ENCODE data around the gene AHRR.

AHRR gene

GRCh38 chr5:458547-459353 lies 137.2 kb downstream of the AHRR start:
- Mint-ChIP-seq H3K36me3 (ENCODE audit: insufficient read depth) (peaks cover 51% of the 10 kb centered on the region), H3K27me3 (no peaks in the 10 kb centered on the region), H3K4me1 (peaks cover 20% of the 10 kb centered on the region), H3K9me3 (no peaks in the 10 kb centered on the region), H3K4me3 (no peak overlapping the region), H3K27ac (ENCODE audit: low read depth) (peak overlapping the region; percentile 59)
- DNase-seq (ENCODE audit: low spot score in 2 of 2) (no peak), ATAC-seq (replicated peaks; ENCODE audit: extremely low read depth, poor library complexity, severe bottlenecking) (no peak)

GRCh38 chr5:459562-460272 lies 138.2 kb downstream of the AHRR start:
- H3K27ac Mint-ChIP-seq (ENCODE audit: low read depth) = peak overlapping the region; percentile 20
- no peaks in the 10 kb centered on the region for H3K27me3 Mint-ChIP-seq
- no peak for ATAC-seq (replicated peaks; ENCODE audit: extremely low read depth, poor library complexity, severe bottlenecking)
- no peak for DNase-seq (ENCODE audit: low spot score in 2 of 2)
- H3K4me1 Mint-ChIP-seq = peaks cover 21% of the 10 kb centered on the region
- H3K9me3 Mint-ChIP-seq = no peaks in the 10 kb centered on the region
- peaks cover 47% of the 10 kb centered on the region for H3K36me3 Mint-ChIP-seq (ENCODE audit: insufficient read depth)
- no peak overlapping the region for H3K4me3 Mint-ChIP-seq

GRCh38 chr5:460273-460625 lies 138.7 kb downstream of the AHRR start:
- Mint-ChIP-seq H3K4me3 (no peak overlapping the region), H3K27me3 (no peaks in the 10 kb centered on the region), H3K36me3 (ENCODE audit: insufficient read depth) (peaks cover 45% of the 10 kb centered on the region), H3K4me1 (peaks cover 21% of the 10 kb centered on the region), H3K27ac (ENCODE audit: low read depth) (peak overlapping the region; percentile 20), H3K9me3 (no peaks in the 10 kb centered on the region)
- ATAC-seq (replicated peaks; ENCODE audit: extremely low read depth, poor library complexity, severe bottlenecking) (no peak), DNase-seq (ENCODE audit: low spot score in 2 of 2) (no peak)

- Mint-ChIP-seq H3K4me3 (no peak overlapping the region), H3K36me3 (ENCODE audit: insufficient read depth) (peaks cover 36% of the 10 kb centered on the region)
- DNase-seq (ENCODE audit: low spot score in 2 of 2) = no peak
These were observed 140.6 kb downstream of the AHRR start for GRCh38 chr5:462051-462481.

GRCh38 chr5:463301-463700 lies 141.8 kb downstream of the AHRR start:
- ATAC-seq (replicated peaks; ENCODE audit: extremely low read depth, poor library complexity, severe bottlenecking) = no peak
- H3K36me3 Mint-ChIP-seq (ENCODE audit: insufficient read depth) = peaks cover 31% of the 10 kb centered on the region
- no peaks in the 10 kb centered on the region for H3K9me3 Mint-ChIP-seq
- no peaks in the 10 kb centered on the region for H3K27me3 Mint-ChIP-seq
- H3K4me1 Mint-ChIP-seq = peaks cover 16% of the 10 kb centered on the region
- DNase-seq (ENCODE audit: low spot score in 2 of 2) = no peak
- H3K4me3 Mint-ChIP-seq = no peak overlapping the region
- peak overlapping the region; percentile 46 for H3K27ac Mint-ChIP-seq (ENCODE audit: low read depth)

More at GRCh38 chr5:462051-462481, 140.6 kb downstream of the AHRR start:
- H3K27me3 Mint-ChIP-seq = no peaks in the 10 kb centered on the region
- H3K4me1 Mint-ChIP-seq = peaks cover 21% of the 10 kb centered on the region
- ATAC-seq (replicated peaks; ENCODE audit: extremely low read depth, poor library complexity, severe bottlenecking) = no peak
- peak overlapping the region; percentile 38 for H3K27ac Mint-ChIP-seq (ENCODE audit: low read depth)
- no peaks in the 10 kb centered on the region for H3K9me3 Mint-ChIP-seq

- Mint-ChIP-seq H3K27me3 (no peaks in the 10 kb centered on the region), H3K36me3 (ENCODE audit: insufficient read depth) (peaks cover 25% of the 10 kb centered on the region), H3K9me3 (no peaks in the 10 kb centered on the region), H3K4me3 (peak overlapping the region; percentile 32), H3K4me1 (peaks cover 10% of the 10 kb centered on the region), H3K27ac (ENCODE audit: low read depth) (peak overlapping the region; percentile 46)
- peak; percentile 99 for ATAC-seq (replicated peaks; ENCODE audit: extremely low read depth, poor library complexity, severe bottlenecking)
- DNase-seq (ENCODE audit: low spot score in 2 of 2) = peak; percentile 42 to 62
These were observed 142.4 kb downstream of the AHRR start for GRCh38 chr5:463952-464351.

- ATAC-seq (replicated peaks; ENCODE audit: extremely low read depth, poor library complexity, severe bottlenecking) (no peak), DNase-seq (ENCODE audit: low spot score in 2 of 2) (no peak)
- Mint-ChIP-seq H3K9me3 (no peaks in the 10 kb centered on the region), H3K4me3 (peak overlapping the region; percentile 32), H3K36me3 (ENCODE audit: insufficient read depth) (peaks cover 23% of the 10 kb centered on the region), H3K27ac (ENCODE audit: low read depth) (no peak overlapping the region), H3K27me3 (no peaks in the 10 kb centered on the region), H3K4me1 (peaks cover 8% of the 10 kb centered on the region)
These were observed 142.9 kb downstream of the AHRR start for GRCh38 chr5:464446-464842.

- ATAC-seq (replicated peaks; ENCODE audit: extremely low read depth, poor library complexity, severe bottlenecking) = no peak
- H3K36me3 Mint-ChIP-seq (ENCODE audit: insufficient read depth) = peaks cover 23% of the 10 kb centered on the region
- no peaks in the 10 kb centered on the region for H3K27me3 Mint-ChIP-seq
- no peak overlapping the region for H3K27ac Mint-ChIP-seq (ENCODE audit: low read depth)
- DNase-seq (ENCODE audit: low spot score in 2 of 2) = no peak
- H3K4me1 Mint-ChIP-seq = peaks cover 8% of the 10 kb centered on the region
- no peak overlapping the region for H3K4me3 Mint-ChIP-seq
- no peaks in the 10 kb centered on the region for H3K9me3 Mint-ChIP-seq
These were observed 143.5 kb downstream of the AHRR start for GRCh38 chr5:464843-465590.

- H3K9me3 Mint-ChIP-seq = no peaks in the 10 kb centered on the region
- H3K4me3 Mint-ChIP-seq = no peak overlapping the region
- H3K4me1 Mint-ChIP-seq = peaks cover 8% of the 10 kb centered on the region
- no peaks in the 10 kb centered on the region for H3K27me3 Mint-ChIP-seq
- ATAC-seq (replicated peaks; ENCODE audit: extremely low read depth, poor library complexity, severe bottlenecking) = no peak
- H3K27ac Mint-ChIP-seq (ENCODE audit: low read depth) = no peak overlapping the region
- H3K36me3 Mint-ChIP-seq (ENCODE audit: insufficient read depth) = peaks cover 19% of the 10 kb centered on the region
- no peak for DNase-seq (ENCODE audit: low spot score in 2 of 2)
These were observed 144.3 kb downstream of the AHRR start for GRCh38 chr5:465591-466403.

- H3K9me3 Mint-ChIP-seq = no peaks in the 10 kb centered on the region
- no peak overlapping the region for H3K27ac Mint-ChIP-seq (ENCODE audit: low read depth)
- no peak overlapping the region for H3K4me3 Mint-ChIP-seq
- DNase-seq (ENCODE audit: low spot score in 2 of 2) (no peak), ATAC-seq (replicated peaks; ENCODE audit: extremely low read depth, poor library complexity, severe bottlenecking) (no peak)
- H3K36me3 Mint-ChIP-seq (ENCODE audit: insufficient read depth) = peaks cover 17% of the 10 kb centered on the region
- H3K27me3 Mint-ChIP-seq = no peaks in the 10 kb centered on the region
- H3K4me1 Mint-ChIP-seq = peaks cover 14% of the 10 kb centered on the region
These were observed 145.3 kb downstream of the AHRR start for GRCh38 chr5:466661-467310.

- no peak overlapping the region for H3K4me3 Mint-ChIP-seq
- DNase-seq (ENCODE audit: low spot score in 2 of 2) (no peak), ATAC-seq (replicated peaks; ENCODE audit: extremely low read depth, poor library complexity, severe bottlenecking) (no peak)
- peaks cover 16% of the 10 kb centered on the region for H3K4me1 Mint-ChIP-seq
- peaks cover 8% of the 10 kb centered on the region for H3K36me3 Mint-ChIP-seq (ENCODE audit: insufficient read depth)
- H3K27me3 Mint-ChIP-seq = peaks cover under 1% of the 10 kb centered on the region
- no peaks in the 10 kb centered on the region for H3K9me3 Mint-ChIP-seq
- no peak overlapping the region for H3K27ac Mint-ChIP-seq (ENCODE audit: low read depth)
These were observed 146.9 kb downstream of the AHRR start for GRCh38 chr5:468401-468800.
